K562 (cell line): Measurements from ENCODE around the gene VPS37D.

Source experiments
- CREBBP ChIP-seq: IDR thresholded peaks from one replicate; pipeline ENCODE4 v1.6.1; 2012; ENCODE audit warnings: low read depth, mild to moderate bottlenecking, control low read depth, inconsistent platforms, low read length
- CTCF ChIP-seq, 3 experiments: IDR thresholded peaks in 2 of 3; conservative IDR thresholded peaks in 1 of 3; 2 replicates each; pipeline ENCODE4 v1.5.1; 2011 to 2012; ENCODE audit warnings: low read length in 3 of 3, mild to moderate bottlenecking in 3 of 3, control low read depth in 2 of 3, improper control_type of control experiment in 1 of 3, inconsistent platforms in 1 of 3, low read depth in 1 of 3, mixed read lengths in 1 of 3, moderate library complexity in 1 of 3; ENCODE audit not compliant: insufficient read depth in 2 of 3
- DMBX1 ChIP-seq: fragments of 250-450 bp; sonication (Bioruptor Pico); IDR thresholded peaks from 2 replicates; pipeline ENCODE4 v1.8.0; 2022; ENCODE audit warnings: inconsistent platforms, mild to moderate bottlenecking, moderate library complexity, borderline replicate concordance
- GABPA ChIP-seq: fragments of 200-800 bp; sonication (Bioruptor generic); conservative IDR thresholded peaks from 2 replicates; pipeline ENCODE4 v1.6.1; 2016; ENCODE audit warnings: low read depth, missing genetic modification characterization, missing compliant biosample characterization
- HDAC8 ChIP-seq: fragments of 450-650 bp; IDR thresholded peaks from 2 replicates; pipeline ENCODE4 v1.6.1; 2016; ENCODE audit warnings: mild to moderate bottlenecking, missing genetic modification characterization, moderate library complexity, missing compliant biosample characterization
- TBP ChIP-seq: optimal IDR thresholded peaks from 2 replicates; pipeline ENCODE3; 2011; ENCODE audit warnings: low read depth, low read length, improper control_type of control experiment
- TCF7 ChIP-seq: sonication (generic); IDR thresholded peaks from 2 replicates; pipeline ENCODE4 v1.6.1; 2016; ENCODE audit warnings: antibody characterized with exemption, borderline replicate concordance
- USF1 ChIP-seq: sonication (generic); formaldehyde crosslinking; IDR thresholded peaks from 2 replicates; pipeline ENCODE4 v1.9.0; 2022; ENCODE audit warnings: mild to moderate bottlenecking, missing genetic modification reagents
- ZFP36 ChIP-seq: fragments of 150-350 bp; IDR thresholded peaks from 2 replicates; pipeline ENCODE4 v1.6.1; 2018; ENCODE audit warnings: low read length, low read depth; ENCODE audit not compliant: partially characterized antibody
- ZNF23 ChIP-seq: fragments of 250-450 bp; sonication (Bioruptor Pico); IDR thresholded peaks from 2 replicates; pipeline ENCODE4 v1.4.0; 2020; ENCODE audit warnings: mild to moderate bottlenecking
- TF ChIP-seq, protein P1 (sequence below), 3 experiments: fragments of 200-800 bp in 1 of 3; sonication (Bioruptor generic) in 1 of 3; sonication (generic) in 1 of 3; formaldehyde crosslinking in 1 of 3; IDR thresholded peaks; 2 replicates each; pipeline versions ENCODE4 v1.6.1 to v1.8.0; 2016 to 2022; ENCODE audit warnings: mild to moderate bottlenecking in 2 of 3, missing compliant biosample characterization in 2 of 3, missing genetic modification characterization in 2 of 3, missing genetic modification reagents in 1 of 3
- TF ChIP-seq, protein P2 (sequence below), 2 experiments: fragments of 450-650 bp; IDR thresholded peaks; 2 replicates each; pipeline ENCODE4 v1.6.1; 2016; ENCODE audit warnings: mild to moderate bottlenecking in 2 of 2, borderline replicate concordance in 1 of 2, low read depth in 1 of 2, moderate library complexity in 1 of 2

DNA sequence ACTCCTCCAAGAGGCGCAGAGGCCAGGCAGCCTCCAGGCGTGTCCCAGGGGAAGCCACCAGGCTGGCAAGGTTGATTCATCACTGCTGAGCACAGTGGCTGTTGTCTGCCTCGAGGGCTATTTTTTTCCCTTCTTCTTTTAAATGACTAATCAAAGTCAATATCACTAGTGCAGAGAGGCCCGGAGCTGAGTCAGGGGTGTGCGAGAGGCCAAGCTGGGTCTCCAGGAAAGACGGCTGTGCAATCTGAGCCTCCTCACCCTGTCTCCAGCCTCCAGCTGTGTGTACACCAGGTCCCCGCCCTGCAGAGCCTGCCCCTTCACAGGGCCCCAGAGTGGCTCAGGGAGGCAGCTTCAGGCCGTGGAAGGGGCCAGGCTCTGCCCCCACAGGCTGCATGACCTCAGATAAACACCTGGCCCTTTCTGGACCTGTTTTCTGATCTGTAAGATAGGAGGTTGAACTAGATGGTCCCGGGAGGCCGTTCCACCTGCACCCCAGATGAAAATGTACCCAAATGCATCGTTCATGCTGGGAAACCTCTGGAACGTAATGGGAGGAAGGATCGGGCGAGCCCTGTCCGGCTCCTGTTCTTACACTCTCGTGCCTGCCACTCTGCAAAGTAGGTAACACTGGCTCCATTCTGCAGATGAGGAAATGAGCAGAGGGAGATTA is 48.2 kb downstream of the VPS37D start:
- TF ChIP-seq CTCF (IDR thresholded peaks at IDR 0.05 in 2 of 3, conservative IDR thresholded peaks at IDR 0.05 in 1 of 3; ENCODE audit: insufficient read depth in 2 of 3, low read depth in 1 of 3, low read length in 3 of 3) (no peak), ZFP36 (peak; percentile 75), GABPA (tag) (no peak), TBP (no peak), USF1 (CRISPR knock-in tag) (no peak), ZNF23 (CRISPR knock-in tag) (no peak; the same call in 1 of the 2 replicates), CREBBP (no peak), TCF7 (no peak; the same call in 1 of the 2 replicates), DMBX1 (CRISPR knock-in tag) (peak; percentile 91; the same call in 1 of the 2 replicates), HDAC8 (tag) (no peak)
- TF ChIP-seq, protein P1, sequence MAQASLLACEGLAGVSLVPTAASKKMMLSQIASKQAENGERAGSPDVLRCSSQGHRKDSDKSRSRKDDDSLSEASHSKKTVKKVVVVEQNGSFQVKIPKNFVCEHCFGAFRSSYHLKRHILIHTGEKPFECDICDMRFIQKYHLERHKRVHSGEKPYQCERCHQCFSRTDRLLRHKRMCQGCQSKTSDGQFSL (CRISPR knock-in tag; IDR thresholded peaks at IDR 0.05) = no peak
- TF ChIP-seq, protein P1 (tag; IDR thresholded peaks at IDR 0.05) = no peak
- TF ChIP-seq, protein P2, sequence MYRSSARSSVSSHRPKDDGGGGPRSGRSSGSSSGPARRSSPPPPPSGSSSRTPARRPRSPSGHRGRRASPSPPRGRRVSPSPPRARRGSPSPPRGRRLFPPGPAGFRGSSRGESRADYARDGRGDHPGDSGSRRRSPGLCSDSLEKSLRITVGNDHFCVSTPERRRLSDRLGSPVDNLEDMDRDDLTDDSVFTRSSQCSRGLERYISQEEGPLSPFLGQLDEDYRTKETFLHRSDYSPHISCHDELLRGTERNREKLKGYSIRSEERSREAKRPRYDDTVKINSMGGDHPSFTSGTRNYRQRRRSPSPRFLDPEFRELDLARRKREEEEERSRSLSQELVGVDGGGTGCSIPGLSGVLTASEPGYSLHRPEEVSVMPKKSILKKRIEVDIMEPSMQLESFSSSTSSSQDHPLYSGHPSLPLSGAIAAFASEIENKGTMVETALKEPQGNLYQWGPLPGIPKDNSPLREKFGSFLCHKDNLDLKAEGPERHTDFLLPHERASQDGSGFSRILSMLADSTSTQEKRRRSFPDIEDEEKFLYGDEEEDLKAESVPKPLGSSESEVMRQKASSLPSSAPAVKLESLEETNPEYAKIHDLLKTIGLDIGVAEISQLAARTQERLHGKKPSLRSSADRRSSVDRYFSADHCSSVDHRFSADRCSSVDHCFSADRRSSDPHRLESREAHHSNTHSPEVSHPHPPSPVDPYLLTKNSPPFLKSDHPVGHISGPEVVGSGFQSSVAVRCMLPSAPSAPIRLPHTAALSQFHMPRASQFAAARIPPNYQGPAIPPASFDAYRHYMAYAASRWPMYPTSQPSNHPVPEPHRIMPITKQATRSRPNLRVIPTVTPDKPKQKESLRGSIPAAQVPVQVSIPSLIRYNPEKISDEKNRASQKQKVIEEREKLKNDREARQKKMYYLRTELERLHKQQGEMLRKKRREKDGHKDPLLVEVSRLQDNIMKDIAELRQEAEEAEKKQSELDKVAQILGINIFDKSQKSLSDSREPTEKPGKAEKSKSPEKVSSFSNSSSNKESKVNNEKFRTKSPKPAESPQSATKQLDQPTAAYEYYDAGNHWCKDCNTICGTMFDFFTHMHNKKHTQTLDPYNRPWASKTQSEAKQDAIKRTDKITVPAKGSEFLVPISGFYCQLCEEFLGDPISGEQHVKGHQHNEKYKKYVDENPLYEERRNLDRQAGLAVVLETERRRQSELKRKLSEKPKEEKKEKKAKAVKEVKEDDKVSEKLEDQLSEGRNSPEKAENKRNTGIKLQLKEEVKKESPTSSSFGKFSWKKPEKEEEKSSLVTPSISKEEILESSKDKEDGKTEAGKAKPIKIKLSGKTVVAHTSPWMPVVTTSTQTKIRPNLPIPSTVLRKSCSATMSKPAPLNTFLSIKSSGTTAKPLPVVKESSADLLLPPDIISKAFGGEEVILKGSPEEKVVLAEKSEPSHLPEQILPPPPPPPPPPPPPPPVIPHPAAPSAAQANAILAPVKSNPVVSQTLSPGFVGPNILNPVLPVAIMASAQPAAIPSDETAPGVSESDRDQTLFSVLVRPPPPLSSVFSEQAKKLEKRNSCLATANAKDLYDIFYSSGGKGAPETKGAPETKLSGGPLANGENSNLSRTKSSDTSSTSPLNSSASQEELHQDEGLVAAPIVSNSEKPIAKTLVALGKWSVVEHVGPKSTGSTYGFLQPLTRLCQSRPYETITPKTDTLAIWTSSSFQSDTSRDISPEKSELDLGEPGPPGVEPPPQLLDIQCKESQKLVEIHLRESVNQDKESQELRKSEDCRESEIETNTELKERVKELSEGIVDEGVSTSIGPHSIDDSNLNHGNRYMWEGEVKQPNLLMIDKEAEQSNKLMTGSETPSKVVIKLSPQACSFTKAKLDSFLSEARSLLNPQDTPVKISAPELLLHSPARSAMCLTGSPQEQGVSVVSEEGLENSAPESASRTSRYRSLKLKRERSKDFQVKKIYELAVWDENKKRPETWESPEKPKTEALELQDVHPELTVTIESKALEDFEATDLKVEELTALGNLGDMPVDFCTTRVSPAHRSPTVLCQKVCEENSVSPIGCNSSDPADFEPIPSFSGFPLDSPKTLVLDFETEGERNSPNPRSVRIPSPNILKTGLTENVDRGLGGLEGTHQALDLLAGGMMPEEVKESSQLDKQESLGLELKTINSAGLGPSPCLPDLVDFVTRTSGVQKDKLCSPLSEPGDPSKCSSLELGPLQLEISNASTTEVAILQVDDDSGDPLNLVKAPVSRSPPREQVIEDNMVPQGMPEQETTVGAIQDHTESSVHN (IDR thresholded peaks at IDR 0.05; ENCODE audit: borderline replicate concordance in 1 of 2, low read depth in 1 of 2) = no peak
